CD4-positive, alpha-beta memory T cell (primary cell): ENCODE measurements around the gene PNKD. TPM values are rescaled to one million over a fixed set of nuclear protein-coding genes. Genes with fewer than 3 reads are reported as not detected.

ENCODE experiments used
- CTCF ChIA-PET: fragments of 350-600 bp; sonication (Branson Sonifier 250); formaldehyde crosslinking; loops from one replicate; lab custom pipeline; 2021; ENCODE audit warnings: inconsistent platforms; ENCODE audit not compliant: partially characterized antibody; lab: Charles Lee
- POLR2A ChIA-PET: fragments of 350-600 bp; sonication (Branson Sonifier 250); formaldehyde crosslinking; loops from one replicate; lab custom pipeline; 2021; ENCODE audit not compliant: partially characterized antibody; lab: Charles Lee
- DNase-seq, 5 donors: peaks; one replicate each; pipeline versions ENCODE4 v3.0.0 to v3.0.0-alpha.2; 2020 to 2022; ENCODE audit warnings: mixed read lengths in 1 of 5
- H3K27ac ChIP-seq: one replicate; pipeline ENCODE4 v1.7.0; 2013; ENCODE audit warnings: low read depth, low read length
- H3K27me3 ChIP-seq: 2 replicates; pipeline ENCODE4 v1.7.0; 2013; ENCODE audit warnings: mild to moderate bottlenecking, low read length, moderate library complexity; ENCODE audit not compliant: insufficient read depth
- H3K36me3 ChIP-seq: 2 replicates; pipeline ENCODE4 v1.7.0; 2013; ENCODE audit warnings: mild to moderate bottlenecking, low read length, moderate library complexity; ENCODE audit not compliant: insufficient read depth
- H3K4me1 ChIP-seq: 2 replicates; pipeline ENCODE4 v1.7.0; 2013; ENCODE audit warnings: mild to moderate bottlenecking, low read length, moderate library complexity; ENCODE audit not compliant: insufficient read depth
- H3K4me3 ChIP-seq, 2 donors: one replicate each; pipeline ENCODE4 v1.7.0; 2013; ENCODE audit warnings: low read length in 2 of 2, mild to moderate bottlenecking in 1 of 2
- H3K9me3 ChIP-seq, 2 donors: one replicate each; pipeline ENCODE4 v1.7.0; 2013; ENCODE audit warnings: low read length in 2 of 2, control low read depth in 1 of 2; ENCODE audit not compliant: control insufficient read depth in 1 of 2
- H3K27ac Mint-ChIP-seq, 7 donors: one replicate each; pipeline ENCODE4 v1.8.0; 2020 to 2021; ENCODE audit warnings: mixed read lengths in 7 of 7, mild to moderate bottlenecking in 6 of 7, inconsistent platforms in 3 of 7, moderate library complexity in 3 of 7
- H3K27me3 Mint-ChIP-seq, 2 donors: one replicate each; pipeline ENCODE4 v1.8.0; 2020 to 2021; ENCODE audit warnings: mixed read lengths in 2 of 2
- H3K36me3 Mint-ChIP-seq, 2 donors: one replicate each; pipeline ENCODE4 v1.8.0; 2020 to 2021; ENCODE audit warnings: mixed read lengths in 2 of 2, inconsistent platforms in 1 of 2, mild to moderate bottlenecking in 1 of 2
- H3K4me1 Mint-ChIP-seq, 4 donors: one replicate each; pipeline ENCODE4 v1.8.0; 2020 to 2021; ENCODE audit warnings: mixed read lengths in 4 of 4, mild to moderate bottlenecking in 1 of 4
- H3K4me3 Mint-ChIP-seq, 8 donors: one replicate each; pipeline ENCODE4 v1.8.0; 2020 to 2021; ENCODE audit warnings: mixed read lengths in 8 of 8, mild to moderate bottlenecking in 7 of 8, moderate library complexity in 6 of 8, inconsistent platforms in 3 of 8
- H3K9me3 Mint-ChIP-seq, 8 donors: one replicate each; pipeline ENCODE4 v1.8.0; 2020 to 2021; ENCODE audit warnings: mixed read lengths in 8 of 8, mild to moderate bottlenecking in 5 of 8, inconsistent platforms in 3 of 8, moderate library complexity in 1 of 8
- intact Hi-C: fragments of 100-400 bp; cut with micrococcal nuclease; formaldehyde crosslinking; loops from one replicate; pipeline ENCODE4 v1.15.1; 2023
- polyA plus RNA-seq, 2 donors: library from polyadenylated mRNA; unstranded; fragments of 300-500 nt; fragmentation: Illumina TruSeq; gene quantifications; one replicate each; pipeline ENCODE4 v1.2.3, GENCODE V29; 2021
- total RNA-seq, 2 experiments: library from RNA; stranded (reverse); gene quantifications; one replicate each; pipeline ENCODE4 v1.2.3, GENCODE V29; 2021

The PNKD gene
- total and polyA plus RNA-seq, 4 experiments from 2014 or later, result 31.1 to 101 (median 59.0) TPM

GRCh38 chr2:218392459-218392858 lies 122.1 kb downstream of the PNKD start:
- H3K9me3 Mint-ChIP-seq, result peaks cover 0 to 2% (median 0%) of the 10 kb centered on the region in 8 donors
- no peak overlapping the region for H3K4me3 ChIP-seq
- no peak overlapping the region for H3K27ac ChIP-seq
- H3K4me3 Mint-ChIP-seq, result no peak overlapping the region
- H3K27me3 Mint-ChIP-seq, result no peaks in the 10 kb centered on the region
- H3K4me1 ChIP-seq, result peaks cover 40% of the 10 kb centered on the region
- no peak for DNase-seq
- peaks cover 0 to 8% of the 10 kb centered on the region in 2 donors for H3K36me3 Mint-ChIP-seq
- ChIA-PET POLR2A (interaction anchor here (1.1 to 5.6 kb wide), 4 partner anchors 14 to 121 kb away, joined by 3 to 72 read pairs (median 4); partner anchors contain the start of genes AAMP and PNKD), CTCF (interaction anchor here (1.2 to 6.6 kb wide), 5 partner anchors 36 to 120 kb away, joined by 3 to 62 read pairs (median 9); partner anchors contain the start of genes AAMP, CATIP and PNKD)
- no peaks in the 10 kb centered on the region for H3K27me3 ChIP-seq
- H3K27ac Mint-ChIP-seq, result peak overlapping the region in 1 of 7 donors; percentile 15
- H3K9me3 ChIP-seq, result no peaks in the 10 kb centered on the region
- intact Hi-C loops, result no loop called here
- H3K36me3 ChIP-seq, result no peaks in the 10 kb centered on the region
- H3K4me1 Mint-ChIP-seq, result peaks cover 15 to 36% (median 29%) of the 10 kb centered on the region in 4 donors

GRCh38 chr2:218392891-218393462 lies 122.7 kb downstream of the PNKD start:
- no peak overlapping the region for H3K4me3 Mint-ChIP-seq
- peaks cover 0 to 2% (median 0%) of the 10 kb centered on the region in 8 donors for H3K9me3 Mint-ChIP-seq
- H3K27me3 Mint-ChIP-seq, result no peaks in the 10 kb centered on the region
- intact Hi-C loops, result no loop called here
- Histone ChIP-seq H3K4me3 (no peak overlapping the region), H3K27ac (no peak overlapping the region), H3K4me1 (peaks cover 39% of the 10 kb centered on the region), H3K27me3 (no peaks in the 10 kb centered on the region), H3K9me3 (no peaks in the 10 kb centered on the region), H3K36me3 (no peaks in the 10 kb centered on the region)
- H3K36me3 Mint-ChIP-seq, result peaks cover 0 to 8% of the 10 kb centered on the region in 2 donors
- peaks cover 15 to 41% (median 34%) of the 10 kb centered on the region in 4 donors for H3K4me1 Mint-ChIP-seq
- H3K27ac Mint-ChIP-seq, result peak overlapping the region in 3 of 7 donors; percentile 17 to 100 (median 29)
- no peak for DNase-seq
- CTCF ChIA-PET, result interaction anchor here (0.7 to 6.6 kb wide), 9 partner anchors 23 to 205 kb away, joined by 3 to 62 read pairs (median 6); partner anchors contain the start of genes AAMP, CATIP and PNKD
- POLR2A ChIA-PET, result interaction anchor here (0.8 to 5.6 kb wide), 5 partner anchors 13 to 122 kb away, joined by 3 to 139 read pairs (median 5); partner anchors contain the start of genes AAMP, PNKD and TMBIM1

DNA sequence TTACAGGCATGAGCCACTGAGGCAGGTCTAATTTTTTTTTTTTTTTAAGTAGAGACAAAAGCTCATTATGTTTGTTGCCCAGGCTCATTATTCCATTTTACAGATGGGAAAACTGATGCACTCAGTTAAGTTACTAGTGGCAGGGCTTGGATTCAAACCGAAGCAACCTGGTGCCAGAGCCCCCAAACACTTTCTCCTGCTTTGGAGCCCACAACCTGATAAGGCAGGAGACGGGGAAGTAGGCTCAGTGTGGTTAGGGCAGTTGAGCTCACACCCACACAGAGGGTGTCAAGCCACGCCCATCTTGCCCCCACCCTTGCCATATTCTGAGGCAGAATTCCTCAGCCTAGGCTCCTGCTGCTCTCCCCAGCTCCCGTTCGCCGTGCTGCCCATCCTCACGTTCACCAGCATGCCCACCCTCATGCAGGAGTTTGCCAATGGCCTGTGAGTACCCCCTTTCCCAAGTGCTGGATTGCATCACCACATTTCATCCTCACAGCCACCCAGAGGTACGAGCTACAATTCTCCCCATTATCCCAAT lies 123.5 kb downstream of the PNKD start:
- H3K27me3 ChIP-seq, result no peaks in the 10 kb centered on the region
- CTCF ChIA-PET, result interaction anchor here (0.7 to 6.6 kb wide), 9 partner anchors 10 to 206 kb away, joined by 3 to 62 read pairs (median 5); partner anchors contain the start of genes AAMP, CATIP and PNKD
- H3K4me3 ChIP-seq, result no peak overlapping the region
- Mint-ChIP-seq H3K27ac (peak overlapping the region in 6 of 7 donors; percentile 8 to 100 (median 41)), H3K4me3 (peak overlapping the region in 1 of 8 donors; percentile 25), H3K36me3 (peaks cover 0 to 8% of the 10 kb centered on the region in 2 donors), H3K9me3 (peaks cover 0 to 3% (median 0%) of the 10 kb centered on the region in 8 donors), H3K27me3 (no peaks in the 10 kb centered on the region), H3K4me1 (peaks cover 15 to 45% (median 36%) of the 10 kb centered on the region in 4 donors)
- H3K9me3 ChIP-seq, result no peaks in the 10 kb centered on the region
- no peaks in the 10 kb centered on the region for H3K36me3 ChIP-seq
- no peak for DNase-seq
- intact Hi-C loops, result no loop called here
- no peak overlapping the region for H3K27ac ChIP-seq
- POLR2A ChIA-PET, result interaction anchor here (0.8 to 5.6 kb wide), 5 partner anchors 12 to 122 kb away, joined by 3 to 139 read pairs (median 5); partner anchors contain the start of genes AAMP, PNKD and TMBIM1
- peaks cover 42% of the 10 kb centered on the region for H3K4me1 ChIP-seq

DNA sequence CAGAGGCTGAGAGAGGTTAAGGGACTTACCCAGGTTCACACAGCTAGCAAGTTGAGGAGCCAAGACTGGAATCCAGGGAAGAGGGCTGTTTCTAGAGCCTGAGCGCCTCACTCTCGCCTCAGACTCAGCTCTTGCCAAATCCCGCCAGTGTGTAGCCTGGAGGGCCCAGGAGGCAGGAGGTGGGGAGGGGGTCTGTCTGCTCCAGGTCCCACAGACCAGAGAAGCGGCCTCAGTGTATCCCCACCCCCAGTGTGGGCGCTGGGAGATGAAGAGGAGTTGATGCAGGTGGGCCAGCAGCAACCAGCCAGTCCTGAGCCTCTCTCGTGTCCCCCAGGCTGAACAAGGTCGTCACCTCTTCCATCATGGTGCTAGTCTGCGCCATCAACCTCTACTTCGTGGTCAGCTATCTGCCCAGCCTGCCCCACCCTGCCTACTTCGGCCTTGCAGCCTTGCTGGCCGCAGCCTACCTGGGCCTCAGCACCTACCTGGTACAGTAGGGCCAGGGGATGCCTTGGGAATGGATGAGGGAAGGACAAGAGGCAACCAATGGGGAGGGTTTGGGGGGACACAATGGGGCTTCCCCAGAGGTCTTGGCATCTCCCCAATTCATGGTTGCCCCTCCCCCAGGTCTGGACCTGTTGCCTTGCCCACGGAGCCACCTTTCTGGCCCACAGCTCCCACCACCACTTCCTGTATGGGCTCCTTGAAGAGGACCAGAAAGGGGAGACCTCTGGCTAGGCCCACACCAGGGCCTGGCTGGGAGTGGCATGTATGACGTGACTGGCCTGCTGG lies 124.2 kb downstream of the PNKD start:
- Mint-ChIP-seq H3K27ac (peak overlapping the region; percentile 26 to 100 (median 83)), H3K4me3 (peak overlapping the region in 5 of 8 donors; percentile 15 to 64 (median 26)), H3K9me3 (peaks cover 0 to 3% (median 0%) of the 10 kb centered on the region in 8 donors), H3K4me1 (peaks cover 15 to 51% (median 36%) of the 10 kb centered on the region in 4 donors), H3K27me3 (no peaks in the 10 kb centered on the region), H3K36me3 (peaks cover 0 to 8% of the 10 kb centered on the region in 2 donors)
- H3K36me3 ChIP-seq, result no peaks in the 10 kb centered on the region
- no peaks in the 10 kb centered on the region for H3K9me3 ChIP-seq
- ChIA-PET CTCF (interaction anchor here (0.8 to 6.6 kb wide), 9 partner anchors 10 to 122 kb away, joined by 3 to 62 read pairs (median 9); partner anchors contain the start of genes AAMP, CATIP, PNKD and TMBIM1), POLR2A (interaction anchor here (0.7 to 5.6 kb wide), 5 partner anchors 12 to 123 kb away, joined by 3 to 139 read pairs (median 4); partner anchors contain the start of genes AAMP, PNKD and TMBIM1)
- DNase-seq, result peak in 1 of 5 donors; percentile 53
- peaks cover 48% of the 10 kb centered on the region for H3K4me1 ChIP-seq
- no peak overlapping the region for H3K4me3 ChIP-seq
- no peak overlapping the region for H3K27ac ChIP-seq
- no peaks in the 10 kb centered on the region for H3K27me3 ChIP-seq
- intact Hi-C loops, result loop anchor here (5.0 kb wide), 3 partner anchors 503 to 858 kb away; partner anchors contain the start of genes CNPPD1, RETREG2, TUBA4A and TUBA4B

DNA sequence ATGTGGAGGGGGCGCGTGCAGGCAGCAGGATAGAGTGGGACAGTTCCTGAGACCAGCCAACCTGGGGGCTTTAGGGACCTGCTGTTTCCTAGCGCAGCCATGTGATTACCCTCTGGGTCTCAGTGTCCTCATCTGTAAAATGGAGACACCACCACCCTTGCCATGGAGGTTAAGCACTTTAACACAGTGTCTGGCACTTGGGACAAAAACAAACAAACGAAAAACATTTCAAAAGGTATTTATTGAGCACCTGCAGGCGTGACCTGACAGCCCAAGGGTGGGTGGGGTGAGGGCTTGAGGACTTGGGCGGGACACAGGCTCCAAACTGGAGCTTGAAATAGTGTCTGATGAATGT lies 124.7 kb downstream of the PNKD start:
- Histone ChIP-seq H3K4me3 (no peak overlapping the region), H3K36me3 (no peaks in the 10 kb centered on the region), H3K9me3 (no peaks in the 10 kb centered on the region), H3K27me3 (no peaks in the 10 kb centered on the region), H3K4me1 (peaks cover 48% of the 10 kb centered on the region), H3K27ac (no peak overlapping the region)
- Mint-ChIP-seq H3K4me1 (peaks cover 15 to 51% (median 36%) of the 10 kb centered on the region in 4 donors), H3K27ac (peak overlapping the region in 6 of 7 donors; percentile 70 to 100 (median 83)), H3K9me3 (peaks cover 0 to 3% (median 0%) of the 10 kb centered on the region in 8 donors), H3K36me3 (peaks cover 0 to 8% of the 10 kb centered on the region in 2 donors), H3K27me3 (no peaks in the 10 kb centered on the region), H3K4me3 (peak overlapping the region in 3 of 8 donors; percentile 25 to 29 (median 26))
- DNase-seq, result no peak
- ChIA-PET CTCF (interaction anchor here (2.5 to 6.6 kb wide), 4 partner anchors 39 to 123 kb away, joined by 16 to 62 read pairs (median 34); partner anchors contain the start of genes AAMP, CATIP, PNKD and TMBIM1), POLR2A (interaction anchor here (0.6 to 5.6 kb wide), 6 partner anchors 11 to 193 kb away, joined by 3 to 139 read pairs (median 4); partner anchors contain the start of genes AAMP, PNKD and TMBIM1)
- intact Hi-C loops, result loop anchor here (5.0 kb wide), 3 partner anchors 502 to 857 kb away; partner anchors contain the start of genes CNPPD1, RETREG2, TUBA4A and TUBA4B

DNA sequence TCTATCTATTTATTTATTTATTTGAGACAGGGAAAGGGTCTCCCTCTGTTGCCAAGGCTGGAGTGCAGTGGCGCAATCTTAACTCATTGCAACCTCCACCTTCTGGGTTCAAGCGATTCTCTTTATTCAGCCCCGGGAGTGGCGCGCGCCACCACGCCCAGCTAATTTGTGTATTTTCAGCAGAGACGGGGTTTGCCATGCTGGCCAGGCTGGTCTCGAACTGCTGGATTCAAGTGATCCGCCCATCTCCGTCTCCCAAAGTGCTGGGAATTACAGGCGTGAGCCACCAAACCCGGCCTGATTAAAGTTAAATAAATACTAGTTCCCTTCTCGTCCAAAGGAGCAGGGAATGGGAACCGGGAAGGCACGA lies 125.1 kb downstream of the PNKD start:
- no peaks in the 10 kb centered on the region for H3K36me3 ChIP-seq
- H3K4me3 ChIP-seq, result no peak overlapping the region
- H3K36me3 Mint-ChIP-seq, result peaks cover 0 to 9% of the 10 kb centered on the region in 2 donors
- H3K27me3 ChIP-seq, result no peaks in the 10 kb centered on the region
- peaks cover 48% of the 10 kb centered on the region for H3K4me1 ChIP-seq
- H3K9me3 Mint-ChIP-seq, result peaks cover 0 to 3% (median 0%) of the 10 kb centered on the region in 8 donors
- peak overlapping the region; percentile 77 to 100 (median 92) for H3K27ac Mint-ChIP-seq
- intact Hi-C loops, result loop anchor here (5.0 kb wide), 3 partner anchors 502 to 857 kb away; partner anchors contain the start of genes CNPPD1, RETREG2, TUBA4A and TUBA4B
- H3K4me3 Mint-ChIP-seq, result peak overlapping the region; percentile 74 to 93 (median 88)
- no peak for DNase-seq
- H3K9me3 ChIP-seq, result no peaks in the 10 kb centered on the region
- peak overlapping the region; percentile 89 for H3K27ac ChIP-seq
- no peaks in the 10 kb centered on the region for H3K27me3 Mint-ChIP-seq
- CTCF ChIA-PET, result interaction anchor here (1.0 to 6.6 kb wide), 8 partner anchors 11 to 123 kb away, joined by 3 to 62 read pairs (median 17); partner anchors contain the start of genes AAMP, CATIP, PNKD and TMBIM1
- POLR2A ChIA-PET, result interaction anchor here (0.6 to 5.6 kb wide), 19 partner anchors 8 to 194 kb away, joined by 3 to 139 read pairs (median 10); partner anchors contain the start of genes AAMP, ARPC2, CATIP and PNKD
- H3K4me1 Mint-ChIP-seq, result peaks cover 15 to 51% (median 36%) of the 10 kb centered on the region in 4 donors
